Measurements from ENCODE around the gene BBS9.

The BBS9 gene

GRCh38 chr7:33509206-33509605 lies 379.8 kb downstream of the BBS9 start:
- DNase-seq, result no peak

GRCh38 chr7:33511778-33512177 lies 382.4 kb downstream of the BBS9 start:
- peak; percentile 72 for DNase-seq

GRCh38 chr7:33516568-33516967 lies 387.2 kb downstream of the BBS9 start:
- no peak for DNase-seq

- peak; percentile 94 for DNase-seq
Observed at GRCh38 chr7:33517191-33517590, 387.8 kb downstream of the BBS9 start.

GRCh38 chr7:33527008-33527407 lies 397.6 kb downstream of the BBS9 start:
- DNase-seq, result peak; percentile 52

- DNase-seq, result peak; percentile 6
Observed at GRCh38 chr7:33527613-33528012, 398.2 kb downstream of the BBS9 start.

GRCh38 chr7:33529070-33529469 lies 399.7 kb downstream of the BBS9 start:
- no peak for DNase-seq

GRCh38 chr7:33530664-33531063 lies 401.3 kb downstream of the BBS9 start:
- DNase-seq, result no peak

- DNase-seq, result no peak
Observed at GRCh38 chr7:33531888-33532287, 402.5 kb downstream of the BBS9 start.

GRCh38 chr7:33534833-33535232 lies 405.5 kb downstream of the BBS9 start:
- DNase-seq, result no peak

GRCh38 chr7:33535989-33536388 lies 406.6 kb downstream of the BBS9 start:
- no peak for DNase-seq

GRCh38 chr7:33536398-33537103 lies 407.2 kb downstream of the BBS9 start:
- DNase-seq, result no peak

GRCh38 chr7:33537104-33537477 lies 407.7 kb downstream of the BBS9 start:
- no peak for DNase-seq

GRCh38 chr7:33539198-33539597 lies 409.8 kb downstream of the BBS9 start:
- no peak for DNase-seq

- no peak for DNase-seq
Observed at GRCh38 chr7:33539659-33540400, 410.5 kb downstream of the BBS9 start.

- no peak for DNase-seq
Observed at GRCh38 chr7:33547880-33548279, 418.5 kb downstream of the BBS9 start.

- DNase-seq, result no peak
Observed at GRCh38 chr7:33550363-33550762, 421.0 kb downstream of the BBS9 start.

GRCh38 chr7:33550979-33551378 lies 421.6 kb downstream of the BBS9 start:
- DNase-seq, result no peak

GRCh38 chr7:33554046-33554445 lies 424.7 kb downstream of the BBS9 start:
- DNase-seq, result no peak

GRCh38 chr7:33554576-33554975 lies 425.2 kb downstream of the BBS9 start:
- DNase-seq, result no peak

GRCh38 chr7:33556472-33556871 lies 427.1 kb downstream of the BBS9 start:
- no peak for DNase-seq

GRCh38 chr7:33558549-33559323 lies 429.4 kb downstream of the BBS9 start:
- DNase-seq, result no peak

- DNase-seq, result no peak
Observed at GRCh38 chr7:33559324-33559710, 430.0 kb downstream of the BBS9 start.

GRCh38 chr7:33562996-33563395 lies 433.6 kb downstream of the BBS9 start:
- DNase-seq, result no peak
